ENCODE data around the gene KHDC1.

Gene KHDC1

DNA sequence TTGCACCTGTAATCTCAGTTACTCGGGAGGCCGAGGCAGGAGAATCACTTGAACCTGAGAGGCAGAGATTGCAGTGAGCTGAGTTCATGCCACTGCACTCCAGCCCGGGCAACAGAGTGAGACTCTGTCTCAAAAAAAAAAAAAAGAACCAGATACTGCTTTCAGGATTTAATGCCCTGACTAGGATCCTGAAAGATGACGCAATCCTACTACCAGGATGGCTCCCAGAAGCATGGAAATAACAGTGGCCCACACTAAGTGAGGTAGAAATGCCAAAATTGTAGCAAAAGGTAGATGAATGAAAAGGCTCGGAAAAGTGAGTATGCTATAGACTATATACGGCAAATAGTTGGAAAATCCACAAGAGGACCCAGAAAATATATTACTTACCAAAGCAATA, 23.8 kb upstream of the KHDC1 start:
- TF ChIP-seq ZBTB7A (IDR thresholded peaks at IDR 0.05; ENCODE audit: low read depth) (no peak), CEBPB (IDR thresholded peaks at IDR 0.05) (peak; percentile 72)

DNA sequence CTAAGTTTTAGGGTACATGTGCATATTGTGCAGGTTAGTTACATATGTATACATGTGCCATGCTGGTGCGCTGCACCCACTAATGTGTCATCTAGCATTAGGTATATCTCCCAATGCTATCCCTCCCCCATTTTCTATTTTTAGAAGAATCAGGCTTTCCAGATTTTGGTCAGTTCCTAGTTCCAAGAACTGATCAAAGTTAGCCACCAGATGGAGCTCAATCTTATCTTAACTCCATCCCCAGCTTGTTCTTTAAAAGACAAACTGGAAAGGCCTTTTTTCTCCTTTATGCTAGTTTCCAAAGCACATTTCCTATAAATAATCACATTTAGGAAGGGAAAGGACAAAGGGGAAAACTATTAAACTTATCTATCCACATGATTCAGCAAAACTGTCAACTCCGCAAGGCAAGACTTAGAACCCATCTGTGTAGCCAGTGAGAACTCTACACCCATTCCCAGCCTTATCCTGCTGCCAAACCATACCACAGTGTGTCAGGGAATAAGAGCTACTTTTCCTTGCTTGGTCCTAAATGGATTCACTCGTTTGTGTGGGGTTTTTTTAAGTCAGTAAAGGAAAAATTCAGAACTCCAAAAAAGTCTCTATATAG, 22.8 kb upstream of the KHDC1 start:
- TF ChIP-seq EP300 (IDR thresholded peaks at IDR 0.05; ENCODE audit: borderline replicate concordance) (no peak), RAD21 (IDR thresholded peaks at IDR 0.05; ENCODE audit: low read depth) (peak; percentile 43), TCF12 (IDR thresholded peaks at IDR 0.05; ENCODE audit: low read depth) (no peak), CREB1 (IDR thresholded peaks at IDR 0.05; ENCODE audit: low read depth) (no peak), YY1 (IDR thresholded peaks at IDR 0.05; ENCODE audit: low read depth) (no peak)

DNA sequence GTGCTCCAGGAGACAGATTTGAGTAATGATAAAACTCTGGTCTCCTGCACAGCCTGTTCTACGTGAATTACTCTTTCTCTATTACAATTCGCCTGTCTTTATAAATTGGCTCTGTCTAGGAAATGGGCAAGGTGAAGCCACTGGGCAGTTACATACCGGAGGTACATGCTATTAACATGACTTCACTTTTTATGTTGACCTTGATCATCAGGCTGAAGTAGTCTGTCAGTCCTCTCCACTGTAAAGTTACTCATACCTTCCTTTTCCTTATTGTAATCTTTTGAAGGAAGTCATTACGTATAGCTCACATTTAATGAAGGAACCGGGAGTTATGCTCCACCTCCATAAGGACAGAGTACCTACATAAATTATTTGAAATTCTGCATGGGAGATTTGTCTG, 19.9 kb upstream of the KHDC1 start:
- TF ChIP-seq, protein P1, sequence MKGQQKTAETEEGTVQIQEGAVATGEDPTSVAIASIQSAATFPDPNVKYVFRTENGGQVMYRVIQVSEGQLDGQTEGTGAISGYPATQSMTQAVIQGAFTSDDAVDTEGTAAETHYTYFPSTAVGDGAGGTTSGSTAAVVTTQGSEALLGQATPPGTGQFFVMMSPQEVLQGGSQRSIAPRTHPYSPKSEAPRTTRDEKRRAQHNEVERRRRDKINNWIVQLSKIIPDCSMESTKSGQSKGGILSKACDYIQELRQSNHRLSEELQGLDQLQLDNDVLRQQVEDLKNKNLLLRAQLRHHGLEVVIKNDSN (IDR thresholded peaks at IDR 0.05), result no peak
- no peak for TF ChIP-seq RAD21 (IDR thresholded peaks at IDR 0.05; ENCODE audit: low read depth)
- no peak for TF ChIP-seq FOXM1 (IDR thresholded peaks at IDR 0.05; ENCODE audit: borderline replicate concordance, low read depth)
- no peak for TF ChIP-seq YY1 (IDR thresholded peaks at IDR 0.05; ENCODE audit: low read depth)
- no peak for TF ChIP-seq EP300 (IDR thresholded peaks at IDR 0.05; ENCODE audit: borderline replicate concordance)
- TF ChIP-seq REST (IDR thresholded peaks at IDR 0.05; ENCODE audit: low read depth), result no peak
- no peak for TF ChIP-seq NFIC (IDR thresholded peaks at IDR 0.05)
- no peak for TF ChIP-seq ZBTB7A (IDR thresholded peaks at IDR 0.05; ENCODE audit: low read depth)
- no peak for TF ChIP-seq EGR1 (IDR thresholded peaks at IDR 0.05)

- no peak for TF ChIP-seq FOXM1 (IDR thresholded peaks at IDR 0.05; ENCODE audit: borderline replicate concordance, low read depth)
- no peak for TF ChIP-seq YY1 (IDR thresholded peaks at IDR 0.05; ENCODE audit: low read depth)
- no peak for TF ChIP-seq TCF12 (IDR thresholded peaks at IDR 0.05; ENCODE audit: low read depth)
- TF ChIP-seq EGR1 (IDR thresholded peaks at IDR 0.05), result no peak
- TF ChIP-seq, protein P1 (IDR thresholded peaks at IDR 0.05), result no peak
- no peak for TF ChIP-seq MAX (IDR thresholded peaks at IDR 0.05)
- TF ChIP-seq EP300 (IDR thresholded peaks at IDR 0.05; ENCODE audit: borderline replicate concordance), result no peak
- TF ChIP-seq CREB1 (IDR thresholded peaks at IDR 0.05; ENCODE audit: low read depth), result no peak
- no peak for TF ChIP-seq NFIC (IDR thresholded peaks at IDR 0.05)
- TF ChIP-seq REST (IDR thresholded peaks at IDR 0.05; ENCODE audit: low read depth), result no peak
- no peak for TF ChIP-seq ZBTB7A (IDR thresholded peaks at IDR 0.05; ENCODE audit: low read depth)
- TF ChIP-seq TAF1 (IDR thresholded peaks at IDR 0.05; ENCODE audit: low read depth), result no peak
Observed at GRCh38 chr6:73264446-73264845, 1.4 kb upstream of the KHDC1 start.

- TF ChIP-seq TEAD4 (IDR thresholded peaks at IDR 0.05) (no peak), YY1 (IDR thresholded peaks at IDR 0.05; ENCODE audit: low read depth) (no peak), NFIC (IDR thresholded peaks at IDR 0.05) (no peak), MAX (IDR thresholded peaks at IDR 0.05) (no peak), ZBTB7A (IDR thresholded peaks at IDR 0.05; ENCODE audit: low read depth) (no peak)
Observed at GRCh38 chr6:73263570-73263909, 544 bp upstream of the KHDC1 start.

DNA sequence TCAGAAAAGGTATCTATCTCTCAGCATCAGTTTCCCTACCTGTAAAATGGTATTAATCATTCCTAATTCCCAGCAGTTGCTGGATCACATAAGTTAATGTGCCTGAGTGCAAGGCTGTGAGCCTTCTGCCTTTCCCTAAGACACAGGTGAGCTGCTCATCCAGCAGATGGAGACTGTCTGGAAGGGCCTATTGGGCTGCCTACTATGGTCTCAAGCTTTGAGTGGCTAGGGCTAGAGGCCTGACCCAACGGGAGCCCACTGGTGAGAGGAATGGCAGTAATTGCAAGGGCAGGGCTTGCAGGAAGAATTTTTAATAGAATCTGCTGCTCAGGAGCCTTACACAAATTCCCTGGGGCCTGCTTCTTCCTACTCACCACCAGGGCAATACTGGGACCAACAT, 4.3 kb downstream of the KHDC1 start:
- TF ChIP-seq EGR1 (IDR thresholded peaks at IDR 0.05) (no peak), NFIC (IDR thresholded peaks at IDR 0.05) (no peak), YY1 (IDR thresholded peaks at IDR 0.05; ENCODE audit: low read depth) (no peak), FOXM1 (IDR thresholded peaks at IDR 0.05; ENCODE audit: borderline replicate concordance, low read depth) (no peak), EP300 (IDR thresholded peaks at IDR 0.05; ENCODE audit: borderline replicate concordance) (no peak), TEAD4 (IDR thresholded peaks at IDR 0.05) (no peak), MAX (IDR thresholded peaks at IDR 0.05) (no peak), REST (IDR thresholded peaks at IDR 0.05; ENCODE audit: low read depth) (no peak), ZBTB7A (IDR thresholded peaks at IDR 0.05; ENCODE audit: low read depth) (no peak)
- TF ChIP-seq, protein P1 (IDR thresholded peaks at IDR 0.05), result no peak
